Heart left ventricle (tissue), 16 donors: Measurements from ENCODE around the gene DOCK7. TPM values are rescaled to one million over a fixed set of nuclear protein-coding genes. Genes with fewer than 3 reads are reported as not detected.
"Not testable (repeated sequence)": the region's sequence is repeated elsewhere in the genome, so short reads cannot be mapped to it uniquely, and the experiment has no call there.

Experiments used
- ATAC-seq, 4 donors: fragments of 200-7000 bp; cut with Tn5 transposase; one replicate each; pipeline ENCODE4 v1.9.1; 2020 to 2022; ENCODE audit warnings: moderate library complexity in 4 of 4, mild to moderate bottlenecking in 3 of 4, moderate number of reproducible peaks in 1 of 4
- DNase-seq, 5 donors: peaks; one replicate each; pipeline ENCODE4 v3.0.0-alpha.2; 2020
- H3K27ac ChIP-seq, 12 donors: fragments of 200-600 bp; sonication (generic) in 4 of 12; one replicate each; pipeline versions ENCODE4 v1.5.0 to v1.8.0; 2016 to 2022; ENCODE audit warnings: mild to moderate bottlenecking in 2 of 12
- H3K27me3 ChIP-seq, 9 donors: fragments of 200-600 bp; sonication (generic) in 2 of 9; one replicate each; pipeline versions ENCODE4 v1.5.1 to v1.8.0; 2016 to 2022; ENCODE audit warnings: mild to moderate bottlenecking in 3 of 9
- H3K36me3 ChIP-seq, 9 donors: fragments of 200-600 bp; sonication (generic) in 2 of 9; one replicate each; pipeline versions ENCODE4 v1.5.0 to v1.8.0; 2018 to 2022; ENCODE audit warnings: mild to moderate bottlenecking in 2 of 9
- H3K4me1 ChIP-seq, 12 donors: fragments of 200-600 bp; sonication (generic) in 4 of 12; one replicate each; pipeline versions ENCODE4 v1.5.0 to v1.8.0; 2016 to 2022; ENCODE audit warnings: mild to moderate bottlenecking in 3 of 12
- H3K4me3 ChIP-seq, 12 donors: fragments of 200-600 bp; sonication (generic) in 4 of 12; one replicate each; pipeline versions ENCODE4 v1.5.0 to v1.8.0; 2017 to 2022; ENCODE audit warnings: mild to moderate bottlenecking in 9 of 12, moderate library complexity in 4 of 12
- H3K9me3 ChIP-seq, 12 donors: fragments of 200-600 bp; sonication (generic) in 4 of 12; one replicate each; pipeline versions ENCODE4 v1.5.0 to v1.8.0; 2016 to 2022; ENCODE audit warnings: mild to moderate bottlenecking in 1 of 12
- CTCF ChIP-seq, 12 donors: fragments of 200-600 bp; sonication (generic) in 4 of 12; IDR thresholded peaks; one replicate each; pipeline versions ENCODE4 v1.5.0 to v1.8.0; 2018 to 2022; ENCODE audit warnings: antibody characterized with exemption in 12 of 12, mild to moderate bottlenecking in 5 of 12
- POLR2A ChIP-seq, 2 donors: fragments of 450-650 bp; IDR thresholded peaks; one replicate each; pipeline ENCODE4 v1.6.1; 2017; ENCODE audit warnings: antibody characterized with exemption in 2 of 2, mild to moderate bottlenecking in 2 of 2, moderate library complexity in 2 of 2
- WGBS, 4 donors: extraction: QIAGEN DNeasy Blood & Tissue Kit in 2 of 4; methylation state at CpG; one replicate each; pipeline versions ENCODE4 v1.1.5 to v1.1.7; 2013 to 2018; 5-methylcytosine and 5-hydroxymethylcytosine counted together
- intact Hi-C, 10 donors: fragments of 100-400 bp; cut with DNase I; formaldehyde crosslinking; loops; one replicate each; pipeline versions ENCODE4 v1.11.1 to v1.14.2; 2022
- polyA plus RNA-seq, 2 donors: library from polyadenylated mRNA; stranded (reverse); fragments of 200-250 nt; gene quantifications; one replicate each; pipeline ENCODE4 v1.2.3, GENCODE V29; 2013
- total RNA-seq, 9 donors: library from RNA; depleted of rRNA in 2 of 9; stranded (reverse); fragments of >200 nt in 2 of 9; fragmentation: NEBNext Ultra II Directional in 3 of 9; extraction: Animal tissue kit (Norgen Biotek cat#: 25700) in 3 of 9; gene quantifications; one replicate each; pipeline versions ENCODE4 v1.1.0 to v1.2.4, GENCODE V29; 2016 to 2023
- donor health status: ischemic (EF 13 %, LVEDD 7.1; RV severe dilation, severe dysfunction).
- donor health status: healthy with polysubstance abuse.
- donor health status: DM: no; HTN: yes; CAD: no.
- donor health status: DM: no; HTN: no; CAD: no.
- donor health status: ischemic (EF 25% LVEDD 6.9; RV normal size, moderate dysfunction).
- donor health status: ischemic (EF 25% LVEDD 5.7; RV mildly dilated, moderate dysfunction).
- donor health status: healthy.
- donor health status: DM: yes; HTN: yes; CAD: no.
- donor health status: ischemic (EF 35%, LVEDD 5.7; RV mildly dilated, moderate dysfunction).
- donor health status: nonischemic (EF 11% LVEDD 7.7; RV severe dilation, severe dysfunction).
- donor health status: DM: yes; HTN: yes; CAD: no.
- donor health status: PGD.
- donor health status: ischemic (EF 29% LVEDD 5.4; RV normal size, mild dysfunction).
- donor health status: nonischemic (EF 23%, LVEDD 6.1; RV moderate dilation, normal function).

The DOCK7 gene
- total and polyA plus RNA-seq, 11 donors: 2.9 to 26.7 (median 11.6) TPM

GRCh38 chr1:62724430-62724829, 36.2 kb upstream of the DOCK7 start:
- no peak for TF ChIP-seq POLR2A (IDR thresholded peaks at IDR 0.05)
- TF ChIP-seq CTCF (IDR thresholded peaks at IDR 0.05): no peak
- H3K9me3 ChIP-seq: no peaks in the 10 kb centered on the region
- peaks cover 0 to 15% (median 0%) of the 10 kb centered on the region in 9 donors for H3K27me3 ChIP-seq
- 81 to 90% (median 85%) methylated on average over 3 of the region's 3 CpGs for WGBS, 4 donors
- H3K27ac ChIP-seq: peak overlapping the region in 1 of 12 donors; percentile 27
- ATAC-seq (no peak), DNase-seq (no peak)
- intact Hi-C loops: no loop called here
- H3K4me1 ChIP-seq: peaks cover 0 to 45% (median 16%) of the 10 kb centered on the region in 12 donors
- no peaks in the 10 kb centered on the region for H3K36me3 ChIP-seq
- H3K4me3 ChIP-seq: no peak overlapping the region

- Histone ChIP-seq H3K27me3 (peaks cover 0 to 20% (median 0%) of the 10 kb centered on the region in 9 donors), H3K4me1 (peaks cover 0 to 45% (median 16%) of the 10 kb centered on the region in 12 donors), H3K27ac (no peak overlapping the region), H3K9me3 (no peaks in the 10 kb centered on the region), H3K36me3 (no peaks in the 10 kb centered on the region), H3K4me3 (no peak overlapping the region)
- no peak for TF ChIP-seq POLR2A (IDR thresholded peaks at IDR 0.05)
- TF ChIP-seq CTCF (IDR thresholded peaks at IDR 0.05): no peak
- ATAC-seq (no peak), DNase-seq (no peak)
- intact Hi-C loops: no loop called here
- WGBS, 4 donors: 20 to 47% (median 31%) methylated on average over 2 of the region's 2 CpGs
These were observed 35.7 kb upstream of the DOCK7 start for GRCh38 chr1:62723883-62724282.

GRCh38 chr1:62722796-62723195, 34.6 kb upstream of the DOCK7 start:
- peaks cover 0 to 27% (median 0%) of the 10 kb centered on the region in 9 donors for H3K27me3 ChIP-seq
- no peaks in the 10 kb centered on the region for H3K9me3 ChIP-seq
- H3K4me1 ChIP-seq: peaks cover 0 to 45% (median 16%) of the 10 kb centered on the region in 12 donors
- ATAC-seq: peak in 3 of 4 donors; percentile 12 to 52 (median 33)
- intact Hi-C loops: no loop called here
- H3K27ac ChIP-seq: peak overlapping the region in 1 of 12 donors; percentile 43
- TF ChIP-seq POLR2A (IDR thresholded peaks at IDR 0.05) (no peak), CTCF (IDR thresholded peaks at IDR 0.05) (no peak)
- H3K36me3 ChIP-seq: no peaks in the 10 kb centered on the region
- no peak overlapping the region for H3K4me3 ChIP-seq
- no peak for DNase-seq

- Histone ChIP-seq H3K9me3 (no peaks in the 10 kb centered on the region), H3K36me3 (no peaks in the 10 kb centered on the region), H3K4me3 (no peak overlapping the region), H3K4me1 (peaks cover 0 to 49% (median 16%) of the 10 kb centered on the region in 12 donors), H3K27me3 (peaks cover 0 to 27% (median 0%) of the 10 kb centered on the region in 9 donors), H3K27ac (no peak overlapping the region)
- WGBS, 4 donors: 50 to 52% (median 51%) methylated on average over 4 of the region's 4 CpGs
- peak in 1 of 5 donors; percentile 26 for DNase-seq
- peak; percentile 32 to 85 (median 48) for ATAC-seq
- TF ChIP-seq CTCF (IDR thresholded peaks at IDR 0.05) (no peak), POLR2A (IDR thresholded peaks at IDR 0.05) (no peak)
- intact Hi-C loops: no loop called here
These were observed 32.9 kb upstream of the DOCK7 start for GRCh38 chr1:62720946-62721554.

GRCh38 chr1:62718400-62718799, 30.2 kb upstream of the DOCK7 start:
- H3K36me3 ChIP-seq, intact Hi-C loops, H3K27ac ChIP-seq, H3K9me3 ChIP-seq, ATAC-seq, DNase-seq, H3K4me3 ChIP-seq: not testable (repeated sequence)
- Histone ChIP-seq H3K27me3 (peaks cover 0 to 37% (median 0%) of the 10 kb centered on the region in 9 donors), H3K4me1 (peaks cover 0 to 25% (median 4%) of the 10 kb centered on the region in 12 donors)
- 94 to 98% (median 97%) methylated on average over 2 of the region's 2 CpGs for WGBS, 4 donors
